ENCODE results near the gene PAX7.

DNA sequence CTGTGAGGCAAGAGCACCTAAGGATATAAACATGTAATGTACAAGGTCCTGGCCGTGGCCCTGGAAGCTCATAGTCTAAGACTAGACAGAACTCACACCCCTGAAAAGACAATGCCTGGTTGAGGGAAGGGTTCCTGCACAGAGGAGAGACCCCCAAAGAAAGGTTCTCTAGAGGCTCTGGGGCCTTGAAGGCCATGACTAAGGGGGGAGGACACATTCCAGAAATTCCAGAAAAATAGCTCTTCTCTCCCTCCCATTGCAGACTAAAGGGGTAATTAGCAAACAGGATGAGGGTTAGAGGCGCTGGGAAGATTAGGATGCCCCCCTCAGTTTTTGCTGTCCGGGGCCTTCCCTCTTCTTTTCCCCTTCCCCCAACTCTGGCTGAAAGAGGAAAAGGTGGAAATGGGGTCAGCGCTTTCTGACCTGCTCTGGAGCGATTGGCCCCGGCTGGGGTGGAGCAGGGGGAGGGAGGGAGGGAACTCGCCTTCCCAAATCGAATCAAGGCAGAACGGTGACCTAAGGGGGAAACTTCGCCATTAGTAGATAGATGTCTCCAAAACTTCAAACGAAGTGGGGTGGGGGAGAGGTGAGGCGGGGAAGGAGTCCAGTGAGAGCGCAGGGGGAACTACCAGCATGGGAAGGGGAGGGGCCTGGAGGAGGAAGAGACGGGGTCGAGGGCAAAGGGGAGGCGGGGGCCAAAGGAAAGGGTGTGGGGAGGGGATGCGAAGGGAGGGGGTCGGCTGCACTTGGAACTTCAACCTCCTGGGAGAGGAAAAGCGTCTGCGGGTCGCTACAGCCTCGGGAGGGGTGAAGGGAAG lies 11.8 kb downstream of the PAX7 start:
- TF ChIP-seq, protein P1, sequence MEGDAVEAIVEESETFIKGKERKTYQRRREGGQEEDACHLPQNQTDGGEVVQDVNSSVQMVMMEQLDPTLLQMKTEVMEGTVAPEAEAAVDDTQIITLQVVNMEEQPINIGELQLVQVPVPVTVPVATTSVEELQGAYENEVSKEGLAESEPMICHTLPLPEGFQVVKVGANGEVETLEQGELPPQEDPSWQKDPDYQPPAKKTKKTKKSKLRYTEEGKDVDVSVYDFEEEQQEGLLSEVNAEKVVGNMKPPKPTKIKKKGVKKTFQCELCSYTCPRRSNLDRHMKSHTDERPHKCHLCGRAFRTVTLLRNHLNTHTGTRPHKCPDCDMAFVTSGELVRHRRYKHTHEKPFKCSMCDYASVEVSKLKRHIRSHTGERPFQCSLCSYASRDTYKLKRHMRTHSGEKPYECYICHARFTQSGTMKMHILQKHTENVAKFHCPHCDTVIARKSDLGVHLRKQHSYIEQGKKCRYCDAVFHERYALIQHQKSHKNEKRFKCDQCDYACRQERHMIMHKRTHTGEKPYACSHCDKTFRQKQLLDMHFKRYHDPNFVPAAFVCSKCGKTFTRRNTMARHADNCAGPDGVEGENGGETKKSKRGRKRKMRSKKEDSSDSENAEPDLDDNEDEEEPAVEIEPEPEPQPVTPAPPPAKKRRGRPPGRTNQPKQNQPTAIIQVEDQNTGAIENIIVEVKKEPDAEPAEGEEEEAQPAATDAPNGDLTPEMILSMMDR (IDR thresholded peaks at IDR 0.05), result no peak
- TF ChIP-seq POLR2A (IDR thresholded peaks at IDR 0.05), result no peak

Data from uterus (tissue), 2 donors.